GM18526 (cell line): Measurements from ENCODE around the gene PFN1.

Source experiments
- POLR2A ChIP-seq: IDR thresholded peaks from 3 replicates; pipeline ENCODE4 v1.6.1; 2011; ENCODE audit not compliant: insufficient read length; ENCODE audit errors: extremely low read depth

PFN1 gene

DNA sequence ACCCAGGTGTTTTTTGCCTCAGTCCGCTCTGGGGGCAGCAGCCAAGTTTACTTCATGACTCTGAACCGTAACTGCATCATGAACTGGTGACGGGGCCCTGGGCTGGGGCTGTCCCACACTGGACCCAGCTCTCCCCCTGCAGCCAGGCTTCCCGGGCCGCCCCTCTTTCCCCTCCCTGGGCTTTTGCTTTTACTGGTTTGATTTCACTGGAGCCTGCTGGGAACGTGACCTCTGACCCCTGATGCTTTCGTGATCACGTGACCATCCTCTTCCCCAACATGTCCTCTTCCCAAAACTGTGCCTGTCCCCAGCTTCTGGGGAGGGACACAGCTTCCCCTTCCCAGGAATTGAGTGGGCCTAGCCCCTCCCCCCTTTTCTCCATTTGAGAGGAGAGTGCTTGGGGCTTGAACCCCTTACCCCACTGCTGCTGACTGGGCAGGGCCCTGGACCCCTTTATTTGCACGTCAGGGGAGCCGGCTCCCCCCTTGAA is 51.1 kb downstream of the PFN1 start:
- no peak for TF ChIP-seq POLR2A

DNA sequence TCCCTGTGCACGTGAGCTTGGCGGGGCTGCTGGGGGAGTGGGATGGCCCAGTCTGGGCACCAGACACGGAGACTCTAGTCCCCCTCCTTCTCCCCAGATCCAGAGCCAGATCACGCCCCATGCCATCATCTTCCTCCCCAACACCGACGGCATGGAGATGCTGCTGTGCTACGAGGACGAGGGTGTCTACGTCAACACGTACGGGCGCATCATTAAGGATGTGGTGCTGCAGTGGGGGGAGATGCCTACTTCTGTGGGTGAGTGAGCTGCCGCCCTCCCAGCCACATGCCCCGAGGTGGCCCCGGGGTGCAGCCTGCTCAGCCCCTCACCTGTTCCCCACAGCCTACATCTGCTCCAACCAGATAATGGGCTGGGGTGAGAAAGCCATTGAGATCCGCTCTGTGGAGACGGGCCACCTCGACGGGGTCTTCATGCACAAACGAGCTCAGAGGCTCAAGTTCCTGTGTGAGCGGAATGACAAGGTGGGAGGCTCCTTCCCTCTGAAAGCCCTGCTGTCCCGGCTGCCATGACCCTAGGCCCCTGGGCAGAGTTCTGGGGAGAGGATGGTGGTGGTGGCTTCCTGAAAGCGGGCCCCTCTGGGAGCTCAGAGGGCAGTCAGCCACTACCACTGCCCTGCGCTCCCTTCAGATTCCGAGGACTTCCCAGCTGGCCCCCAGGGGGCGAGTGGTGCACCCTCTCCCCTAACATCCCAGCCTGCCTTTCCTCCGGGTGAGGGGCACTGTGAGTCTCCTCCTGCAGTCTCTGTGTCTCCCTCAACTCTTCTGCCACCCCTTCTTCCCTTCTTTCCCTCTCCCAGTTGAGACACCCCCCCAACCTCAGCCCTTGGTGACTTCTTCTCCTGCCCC is 51.8 kb downstream of the PFN1 start:
- no peak for TF ChIP-seq POLR2A

DNA sequence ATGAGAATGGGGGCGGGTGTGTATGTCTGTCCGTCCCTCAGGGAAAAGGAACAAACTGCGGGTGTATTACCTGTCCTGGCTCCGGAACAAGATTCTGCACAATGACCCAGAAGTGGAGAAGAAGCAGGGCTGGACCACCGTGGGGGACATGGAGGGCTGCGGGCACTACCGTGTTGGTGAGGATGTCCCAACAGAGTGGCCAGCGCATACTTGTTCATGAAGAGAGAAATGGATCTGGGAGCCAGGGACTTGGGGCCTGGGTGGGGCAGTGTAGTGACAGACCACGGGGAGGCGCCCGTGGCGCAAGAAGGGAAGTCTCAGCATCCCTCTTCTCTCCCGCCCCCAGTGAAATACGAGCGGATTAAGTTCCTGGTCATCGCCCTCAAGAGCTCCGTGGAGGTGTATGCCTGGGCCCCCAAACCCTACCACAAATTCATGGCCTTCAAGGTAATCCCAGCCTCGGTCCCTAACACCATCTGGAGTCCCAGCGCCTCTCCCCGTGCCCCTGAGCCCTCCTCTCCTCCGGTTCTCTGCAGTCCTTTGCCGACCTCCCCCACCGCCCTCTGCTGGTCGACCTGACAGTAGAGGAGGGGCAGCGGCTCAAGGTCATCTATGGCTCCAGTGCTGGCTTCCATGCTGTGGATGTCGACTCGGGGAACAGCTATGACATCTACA is 52.5 kb downstream of the PFN1 start:
- no peak for TF ChIP-seq POLR2A
